Mesothelial cell of epicardium (in vitro differentiated cells): ENCODE measurements around the gene BPIFB4. TPM values are rescaled to one million over a fixed set of nuclear protein-coding genes. Genes with fewer than 3 reads are reported as not detected.

Experiments used
- DNase-seq, 2 experiments: peaks; one replicate each; pipeline ENCODE4 v3.0.0; 2021; ENCODE audit warnings: low spot score in 2 of 2; ENCODE audit not compliant: unreplicated experiment in 2 of 2
- H3K27ac Mint-ChIP-seq: 2 replicates; pipeline ENCODE4 v1.8.0; 2021; ENCODE audit warnings: mixed read lengths
- H3K27me3 Mint-ChIP-seq: 2 replicates; pipeline ENCODE4 v1.8.0; 2021; ENCODE audit warnings: low read depth, mixed read lengths
- H3K36me3 Mint-ChIP-seq: 2 replicates; pipeline ENCODE4 v1.8.0; 2021; ENCODE audit warnings: mixed read lengths
- H3K4me1 Mint-ChIP-seq: 2 replicates; pipeline ENCODE4 v1.8.0; 2021; ENCODE audit warnings: mixed read lengths
- H3K4me3 Mint-ChIP-seq: 2 replicates; pipeline ENCODE4 v1.8.0; 2021; ENCODE audit warnings: mild to moderate bottlenecking, moderate library complexity, mixed read lengths
- H3K9me3 Mint-ChIP-seq: 2 replicates; pipeline ENCODE4 v1.8.0; 2021; ENCODE audit warnings: mixed read lengths
- CTCF ChIP-seq: fragments of 200-600 bp; sonication (generic); IDR thresholded peaks from one replicate; pipeline ENCODE4 v1.5.0; 2021; ENCODE audit warnings: antibody characterized with exemption; ENCODE audit not compliant: unreplicated experiment
- total RNA-seq: library from RNA; stranded (reverse); gene quantifications from 3 replicates; pipeline ENCODE4 v1.2.1, GENCODE V29; 2021

BPIFB4 gene
- total RNA-seq, 1 donor from 2014 or later: not detected

- no peak overlapping the region for H3K27ac Mint-ChIP-seq
- H3K9me3 Mint-ChIP-seq: no peaks in the 10 kb centered on the region
- no peak for TF ChIP-seq CTCF
- H3K4me3 Mint-ChIP-seq: no peak overlapping the region
- no peaks in the 10 kb centered on the region for H3K4me1 Mint-ChIP-seq
- H3K27me3 Mint-ChIP-seq: peaks cover 25% of the 10 kb centered on the region
- no peaks in the 10 kb centered on the region for H3K36me3 Mint-ChIP-seq
- no peak for DNase-seq
Measured at GRCh38 chr20:33033381-33033780, 46.1 kb upstream of the BPIFB4 start.

- Mint-ChIP-seq H3K36me3 (no peaks in the 10 kb centered on the region), H3K9me3 (no peaks in the 10 kb centered on the region), H3K27ac (no peak overlapping the region), H3K4me1 (no peaks in the 10 kb centered on the region), H3K27me3 (peaks cover 32% of the 10 kb centered on the region), H3K4me3 (no peak overlapping the region)
- no peak for TF ChIP-seq CTCF
- DNase-seq: no peak
Measured at GRCh38 chr20:33034115-33034514, 45.3 kb upstream of the BPIFB4 start.

GRCh38 chr20:33034901-33035492, 44.4 kb upstream of the BPIFB4 start:
- Mint-ChIP-seq H3K9me3 (no peaks in the 10 kb centered on the region), H3K36me3 (no peaks in the 10 kb centered on the region), H3K27ac (no peak overlapping the region), H3K27me3 (peaks cover 38% of the 10 kb centered on the region), H3K4me3 (no peak overlapping the region), H3K4me1 (no peaks in the 10 kb centered on the region)
- DNase-seq: no peak
- TF ChIP-seq CTCF: no peak

- peaks cover 43% of the 10 kb centered on the region for H3K27me3 Mint-ChIP-seq
Measured at GRCh38 chr20:33037456-33037855, 42.0 kb upstream of the BPIFB4 start.

GRCh38 chr20:33038243-33038642, 41.2 kb upstream of the BPIFB4 start:
- Mint-ChIP-seq H3K9me3 (no peaks in the 10 kb centered on the region), H3K36me3 (no peaks in the 10 kb centered on the region), H3K27me3 (peaks cover 37% of the 10 kb centered on the region), H3K27ac (no peak overlapping the region), H3K4me3 (no peak overlapping the region), H3K4me1 (no peaks in the 10 kb centered on the region)
- no peak for TF ChIP-seq CTCF
- DNase-seq: no peak

More at GRCh38 chr20:33037456-33037855, 42.0 kb upstream of the BPIFB4 start:
- Mint-ChIP-seq H3K27ac (no peak overlapping the region), H3K4me3 (no peak overlapping the region), H3K4me1 (no peaks in the 10 kb centered on the region), H3K9me3 (no peaks in the 10 kb centered on the region), H3K36me3 (no peaks in the 10 kb centered on the region)
- no peak for DNase-seq
- TF ChIP-seq CTCF: no peak

GRCh38 chr20:33042430-33042829, 37.0 kb upstream of the BPIFB4 start:
- no peak for TF ChIP-seq CTCF
- H3K4me1 Mint-ChIP-seq: no peaks in the 10 kb centered on the region
- H3K27me3 Mint-ChIP-seq: peaks cover 31% of the 10 kb centered on the region
- H3K9me3 Mint-ChIP-seq: peaks cover 22% of the 10 kb centered on the region
- H3K36me3 Mint-ChIP-seq: peaks cover 2% of the 10 kb centered on the region
- no peak overlapping the region for H3K27ac Mint-ChIP-seq
- H3K4me3 Mint-ChIP-seq: no peak overlapping the region
- no peak for DNase-seq
